GM12878 (cell line): ENCODE measurements around the gene RPS6KA3. TPM values are rescaled to one million over a fixed set of nuclear protein-coding genes. Genes with fewer than 3 reads are reported as not detected.

ENCODE experiments used
- ATAC-seq: fragments of 200-7000 bp; cut with Tn5 transposase; 3 replicates; pipeline ENCODE4 v1.9.1; 2020; ENCODE audit warnings: mild to moderate bottlenecking, moderate library complexity
- BruUV-seq: library from RNA; stranded (reverse); fragments of 400-500 nt; replicated peaks from 2 replicates; lab custom pipeline; 2021; lab: Mats Ljungman, UMichigan
- CTCF ChIA-PET: fragments of 300-600 bp; sonication (Branson Sonifier 250); formaldehyde crosslinking; extraction: SDS; loops from one replicate; lab custom pipeline; 2021; ENCODE audit warnings: inconsistent platforms; lab: Yijun Ruan, JAX
- POLR2A ChIA-PET: fragments of 350-600 bp; formaldehyde crosslinking; extraction: SDS; loops from one replicate; lab custom pipeline; 2021; ENCODE audit warnings: inconsistent platforms; lab: Charles Lee
- RAD21 ChIA-PET: fragments of 300-600 bp; sonication (Branson Sonifier 250); formaldehyde crosslinking; loops from one replicate; lab custom pipeline; 2023; ENCODE audit warnings: antibody characterized with exemption; ENCODE audit not compliant: unreplicated experiment; lab: Charles Lee
- SMC1A ChIA-PET: fragments of 300-600 bp; sonication (Branson Sonifier 250); formaldehyde crosslinking; loops from one replicate; lab custom pipeline; 2023; ENCODE audit not compliant: unreplicated experiment, uncharacterized antibody; lab: Charles Lee
- DNase-seq: peaks from one replicate; pipeline ENCODE4 v3.0.0-alpha.2; 2011; ENCODE audit warnings: low read depth, low spot score
- FAIRE-seq: peaks from 3 replicates; lab custom pipeline; 2011; peaks lifted over from hg19 to GRCh38; lab: Jason Lieb, UNC
- H2AFZ ChIP-seq: 2 replicates; pipeline ENCODE4 v1.6.0; 2011; ENCODE audit warnings: low read depth, low read length, control low read depth; ENCODE audit not compliant: control insufficient read depth
- H3K27ac ChIP-seq: 2 replicates; pipeline ENCODE4 v1.5.1; 2011; ENCODE audit warnings: control low read depth; ENCODE audit not compliant: control insufficient read depth, insufficient read depth
- H3K27me3 ChIP-seq, 2 experiments: replicated peaks in 1 of 2; 2 replicates each; pipeline versions ENCODE4 v1.6.0 to v1.6.1; 2011; ENCODE audit warnings: low read length in 1 of 2; ENCODE audit not compliant: control insufficient read depth in 2 of 2, insufficient read depth in 2 of 2
- H3K36me3 ChIP-seq, 2 experiments: 2 replicates each; pipeline ENCODE4 v1.5.1; 2011; ENCODE audit warnings: low read length in 1 of 2; ENCODE audit not compliant: control insufficient read depth in 2 of 2, insufficient read depth in 2 of 2
- H3K4me1 ChIP-seq: 2 replicates; pipeline ENCODE4 v1.6.1; 2011; ENCODE audit warnings: mild to moderate bottlenecking, low read length, moderate library complexity, mixed read lengths; ENCODE audit not compliant: control insufficient read depth, insufficient read depth
- H3K4me2 ChIP-seq: 2 replicates; pipeline ENCODE4 v1.6.0; 2011; ENCODE audit warnings: control low read depth; ENCODE audit not compliant: control insufficient read depth, insufficient read depth
- H3K4me3 ChIP-seq: fragments of 200-600 bp; sonication (generic); 2 replicates; pipeline ENCODE4 v1.5.1; 2016
- H3K79me2 ChIP-seq: 2 replicates; pipeline ENCODE4 v1.6.0; 2011; ENCODE audit warnings: low read length; ENCODE audit not compliant: control insufficient read depth, insufficient read depth
- H3K9ac ChIP-seq: 2 replicates; pipeline ENCODE4 v1.8.0; 2011; ENCODE audit warnings: low read length, control low read depth, mixed read lengths; ENCODE audit not compliant: control insufficient read depth, insufficient read depth
- H3K9me3 ChIP-seq: replicated peaks from 3 replicates; pipeline ENCODE4 v1.5.1; 2011; ENCODE audit warnings: mild to moderate bottlenecking, low read length; ENCODE audit not compliant: control insufficient read depth, insufficient read depth
- H4K20me1 ChIP-seq: 2 replicates; pipeline ENCODE4 v1.6.0; 2011; ENCODE audit not compliant: control insufficient read depth, insufficient read depth
- EED ChIP-seq: sonication (generic); IDR thresholded peaks from 2 replicates; pipeline ENCODE4 v1.6.1; 2016; ENCODE audit warnings: antibody characterized with exemption, low read depth
- MEF2B ChIP-seq: fragments of 450-650 bp; IDR thresholded peaks from 2 replicates; pipeline ENCODE4 v1.6.1; 2018; ENCODE audit warnings: mild to moderate bottlenecking, moderate library complexity; ENCODE audit not compliant: partially characterized antibody, poor library complexity, severe bottlenecking
- MTA3 ChIP-seq: IDR thresholded peaks from 2 replicates; pipeline ENCODE4 v1.6.1; 2012; ENCODE audit warnings: low read length, inconsistent platforms, borderline replicate concordance
- NR2C2 ChIP-seq: IDR thresholded peaks from 2 replicates; pipeline ENCODE4 v1.6.1; 2011; ENCODE audit warnings: borderline replicate concordance, low read depth; ENCODE audit not compliant: control insufficient read depth, insufficient read length
- NRF1 ChIP-seq: conservative IDR thresholded peaks from 2 replicates; pipeline ENCODE4 v1.6.1; 2011; ENCODE audit warnings: mild to moderate bottlenecking, low read depth, low read length, improper control_type of control experiment
- POLR2AphosphoS5 ChIP-seq: IDR thresholded peaks from 2 replicates; pipeline ENCODE4 v1.6.1; 2011; ENCODE audit warnings: mild to moderate bottlenecking, low read length, inconsistent platforms
- RBBP5 ChIP-seq: fragments of 200-600 bp; sonication (generic); conservative IDR thresholded peaks from 2 replicates; pipeline ENCODE4 v1.6.1; 2016
- RUNX3 ChIP-seq: IDR thresholded peaks from 2 replicates; pipeline ENCODE4 v1.6.1; 2012; ENCODE audit warnings: low read length, inconsistent platforms
- SMAD1 ChIP-seq: fragments of 450-650 bp; IDR thresholded peaks from 2 replicates; pipeline ENCODE4 v1.6.1; 2018; ENCODE audit warnings: mild to moderate bottlenecking, low read depth; ENCODE audit not compliant: partially characterized antibody
- ZNF217 ChIP-seq: fragments of 450-650 bp; IDR thresholded peaks from 2 replicates; pipeline ENCODE4 v1.6.1; 2017; ENCODE audit warnings: antibody characterized with exemption, mild to moderate bottlenecking
- ZNF274 ChIP-seq: IDR thresholded peaks from one replicate; pipeline ENCODE4 v1.8.0; 2011; ENCODE audit not compliant: insufficient read length, insufficient read depth
- ZNF622 ChIP-seq: fragments of 450-650 bp; IDR thresholded peaks from 2 replicates; pipeline ENCODE4 v1.6.1; 2017; ENCODE audit warnings: mild to moderate bottlenecking, inconsistent platforms
- WGBS: methylation state at CpG from one replicate; pipeline ENCODE4 v1.1.6; 2016; ENCODE audit warnings: low lambda C conversion rate; ENCODE audit not compliant: insufficient replicate concordance, insufficient coverage; ENCODE audit errors: missing lambda C conversion rate; 5-methylcytosine and 5-hydroxymethylcytosine counted together
- in situ Hi-C: fragments of 300-500 bp; cut with MboI; formaldehyde crosslinking; loops from 9 replicates; pipeline ENCODE4 v1.14.3; 2018; ENCODE audit warnings: mixed read lengths
- intact Hi-C: fragments of 100-400 bp; cut with micrococcal nuclease; formaldehyde crosslinking; loops from one replicate; pipeline ENCODE4 v1.14.2; 2022; ENCODE audit not compliant: unreplicated experiment
- polyA plus RNA-seq, 11 experiments: library from polyadenylated mRNA; depleted of rRNA in 4 of 11; unstranded in 6 of 11; stranded (reverse) in 5 of 11; fragments of >200 nt; fragmentation: Nextera tagmentation in 4 of 11; fragmentation: Illumina TruSeq in 1 of 11; extraction: Ambion mirVana in 4 of 11; extraction: Trizol in 1 of 11; gene quantifications; 1 replicate in 1 of 11; 2 replicates in 10 of 11; pipeline versions ENCODE4 v1.2.1 to v1.2.3, GENCODE V29; 2011 to 2016; ENCODE audit warnings: inconsistent platforms in 2 of 11, missing spikeins in 2 of 11, low read depth in 1 of 11
- total RNA-seq, 4 experiments: library from RNA; depleted of rRNA in 3 of 4; stranded (reverse); fragments of >200 nt in 3 of 4; fragmentation: Illumina TruSeq in 1 of 4; extraction: Trizol in 1 of 4; gene quantifications; 2 replicates each; pipeline versions ENCODE4 v1.2.1 to v1.2.3, GENCODE V29; 2013 to 2021
- TF ChIP-seq, protein P1 (sequence below): IDR thresholded peaks from 2 replicates; pipeline ENCODE4 v1.6.1; 2011; ENCODE audit warnings: mild to moderate bottlenecking, low read depth, low read length, moderate library complexity; ENCODE audit not compliant: insufficient replicate concordance
- TF ChIP-seq, protein P2 (sequence below): IDR thresholded peaks from 2 replicates; pipeline ENCODE4 v1.6.1; 2012; ENCODE audit warnings: low read depth, low read length, improper control_type of control experiment
- TF ChIP-seq, protein P3 (sequence below): fragments of 450-650 bp; IDR thresholded peaks from 2 replicates; pipeline ENCODE4 v1.6.1; 2017; ENCODE audit warnings: antibody characterized with exemption, mild to moderate bottlenecking, moderate library complexity
- TF ChIP-seq, protein P4 (sequence below): fragments of 450-650 bp; IDR thresholded peaks from 2 replicates; pipeline ENCODE4 v1.6.1; 2017; ENCODE audit warnings: mild to moderate bottlenecking

RPS6KA3 gene
- total and polyA plus RNA-seq, 10 of the 15 experiments (the other 5 are each of a cell fraction or from before 2014, with no cell fraction given): 2.8 to 35.6 (median 15.8) TPM

DNA sequence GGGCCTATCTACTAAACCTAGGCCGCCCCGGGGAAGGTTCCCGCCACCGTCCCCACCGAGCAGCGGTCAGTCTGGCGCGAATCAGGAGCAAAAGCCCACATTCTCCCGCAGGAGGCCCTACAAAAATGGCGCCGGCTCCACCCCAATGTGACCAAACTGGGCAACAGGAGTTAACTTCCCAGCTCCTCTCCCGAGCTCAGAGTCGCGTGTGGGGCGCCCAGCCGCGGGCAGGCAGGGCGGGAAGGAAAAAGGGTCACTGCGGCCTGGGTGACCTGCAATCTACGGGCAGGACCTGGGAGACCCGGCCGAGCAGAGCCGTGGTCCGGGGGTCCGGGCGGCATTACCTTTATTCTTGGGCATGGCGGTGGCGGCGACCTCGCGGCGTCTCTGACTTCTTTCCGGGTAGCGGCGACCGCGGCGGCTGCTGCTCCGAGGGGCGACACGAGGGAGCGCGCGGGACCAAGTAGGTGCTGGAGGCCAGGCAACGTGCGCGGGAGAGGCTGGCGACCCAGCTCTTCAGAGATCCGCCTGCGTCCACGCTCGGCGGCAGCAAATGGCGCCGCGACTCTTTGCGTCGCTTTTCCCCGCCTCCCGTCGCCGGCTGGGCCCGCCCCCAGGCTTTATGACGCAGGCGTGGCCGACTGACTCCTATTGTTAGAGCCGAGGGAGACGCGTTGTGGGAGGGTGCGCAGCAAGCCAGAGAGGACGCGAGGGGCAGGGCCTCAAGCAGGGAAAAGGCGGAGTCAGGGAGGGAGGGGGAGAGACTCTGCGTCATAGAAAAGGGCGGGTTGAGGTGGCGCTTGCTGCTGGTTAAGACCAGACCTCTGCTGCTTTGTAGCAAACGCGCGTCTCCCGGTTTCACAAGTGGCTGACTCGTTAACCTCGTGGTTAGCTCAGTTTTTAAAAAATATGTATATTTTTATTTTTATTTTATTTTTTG is 125.2 kb downstream of the RPS6KA3 start, which contains the start of gene EIF1AX:
Gene EIF1AX, minus strand, starts transcription at position 558 of the 940 bp plus-strand sequence. Its CDS starts 198 bp downstream, at position 360.
- peak within 1 kb of the TSS; percentile 75 for H2AFZ ChIP-seq
- SMC1A ChIA-PET: interaction anchor here (0.6 to 1.3 kb wide), 3 partner anchors 8 to 236 kb away, joined by 3 to 4 read pairs (median 3); no protein-coding TSS in a partner anchor
- H3K79me2 ChIP-seq: peaks cover 36% of the 10 kb centered on the region
- peak within 1 kb of the TSS; percentile 87 for H3K4me2 ChIP-seq
- no peaks in the 10 kb centered on the region for H3K27me3 ChIP-seq
- no peaks in the 10 kb centered on the region for H4K20me1 ChIP-seq
- POLR2A ChIA-PET: interaction anchor here (0.5 to 1.9 kb wide), 2 partner anchors 11 to 796 kb away, joined by 4 to 5 read pairs; no protein-coding TSS in a partner anchor
- CTCF ChIA-PET: interaction anchor here (1.0 to 1.4 kb wide), 2 partner anchors 9 to 11 kb away, joined by 3 read pairs; no protein-coding TSS in a partner anchor
- H3K4me1 ChIP-seq: peaks cover 8% of the 10 kb centered on the region; the same call in 1 of the 2 replicates
- no TSS peak for BruUV-seq
- ATAC-seq: peak; percentile 97
- peak within 1 kb of the TSS; percentile 93 for H3K9ac ChIP-seq
- RAD21 ChIA-PET: interaction anchor here (1.2 kb wide), 1 partner anchor 9 kb away, joined by 4 read pairs; no protein-coding TSS in a partner anchor
- WGBS: 1% methylated on average over 81 of the region's 82 CpGs
- peak within 1 kb of the TSS; percentile 97 for H3K4me3 ChIP-seq
- peak; percentile 97 for DNase-seq
- H3K27ac ChIP-seq: peak within 1 kb of the TSS; percentile 82
- peak; percentile 95 for FAIRE-seq
- H3K9me3 ChIP-seq: no peaks in the 10 kb centered on the region
- H3K36me3 ChIP-seq: peaks cover 0 to 2% of the 10 kb centered on the region in 2 experiments; a peak in 1 of 4 replicates
- intact Hi-C loops: no loop called here
- in situ Hi-C loops: no loop called here
- TF ChIP-seq NR2C2 (no peak), RUNX3 (peak; percentile 18; the same call in 1 of the 2 replicates), POLR2AphosphoS5 (peak; percentile 84), NRF1 (peak; percentile 80), EED (0 out of 2 replicates have a peak, but pooled peaks have one; percentile 21), MTA3 (no peak), RBBP5 (no peak), ZNF217 (no peak), MEF2B (no peak), ZNF622 (no peak), ZNF274 (no peak), SMAD1 (no peak)
- TF ChIP-seq, protein P1, sequence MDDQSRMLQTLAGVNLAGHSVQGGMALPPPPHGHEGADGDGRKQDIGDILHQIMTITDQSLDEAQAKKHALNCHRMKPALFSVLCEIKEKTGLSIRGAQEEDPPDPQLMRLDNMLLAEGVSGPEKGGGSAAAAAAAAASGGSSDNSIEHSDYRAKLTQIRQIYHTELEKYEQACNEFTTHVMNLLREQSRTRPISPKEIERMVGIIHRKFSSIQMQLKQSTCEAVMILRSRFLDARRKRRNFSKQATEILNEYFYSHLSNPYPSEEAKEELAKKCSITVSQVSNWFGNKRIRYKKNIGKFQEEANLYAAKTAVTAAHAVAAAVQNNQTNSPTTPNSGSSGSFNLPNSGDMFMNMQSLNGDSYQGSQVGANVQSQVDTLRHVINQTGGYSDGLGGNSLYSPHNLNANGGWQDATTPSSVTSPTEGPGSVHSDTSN: peak; percentile 0
- TF ChIP-seq, protein P2, sequence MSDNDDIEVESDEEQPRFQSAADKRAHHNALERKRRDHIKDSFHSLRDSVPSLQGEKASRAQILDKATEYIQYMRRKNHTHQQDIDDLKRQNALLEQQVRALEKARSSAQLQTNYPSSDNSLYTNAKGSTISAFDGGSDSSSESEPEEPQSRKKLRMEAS: no peak; the same call in 1 of the 2 replicates
- TF ChIP-seq, protein P3, sequence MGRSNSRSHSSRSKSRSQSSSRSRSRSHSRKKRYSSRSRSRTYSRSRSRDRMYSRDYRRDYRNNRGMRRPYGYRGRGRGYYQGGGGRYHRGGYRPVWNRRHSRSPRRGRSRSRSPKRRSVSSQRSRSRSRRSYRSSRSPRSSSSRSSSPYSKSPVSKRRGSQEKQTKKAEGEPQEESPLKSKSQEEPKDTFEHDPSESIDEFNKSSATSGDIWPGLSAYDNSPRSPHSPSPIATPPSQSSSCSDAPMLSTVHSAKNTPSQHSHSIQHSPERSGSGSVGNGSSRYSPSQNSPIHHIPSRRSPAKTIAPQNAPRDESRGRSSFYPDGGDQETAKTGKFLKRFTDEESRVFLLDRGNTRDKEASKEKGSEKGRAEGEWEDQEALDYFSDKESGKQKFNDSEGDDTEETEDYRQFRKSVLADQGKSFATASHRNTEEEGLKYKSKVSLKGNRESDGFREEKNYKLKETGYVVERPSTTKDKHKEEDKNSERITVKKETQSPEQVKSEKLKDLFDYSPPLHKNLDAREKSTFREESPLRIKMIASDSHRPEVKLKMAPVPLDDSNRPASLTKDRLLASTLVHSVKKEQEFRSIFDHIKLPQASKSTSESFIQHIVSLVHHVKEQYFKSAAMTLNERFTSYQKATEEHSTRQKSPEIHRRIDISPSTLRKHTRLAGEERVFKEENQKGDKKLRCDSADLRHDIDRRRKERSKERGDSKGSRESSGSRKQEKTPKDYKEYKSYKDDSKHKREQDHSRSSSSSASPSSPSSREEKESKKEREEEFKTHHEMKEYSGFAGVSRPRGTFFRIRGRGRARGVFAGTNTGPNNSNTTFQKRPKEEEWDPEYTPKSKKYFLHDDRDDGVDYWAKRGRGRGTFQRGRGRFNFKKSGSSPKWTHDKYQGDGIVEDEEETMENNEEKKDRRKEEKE: no peak
- TF ChIP-seq, protein P4, sequence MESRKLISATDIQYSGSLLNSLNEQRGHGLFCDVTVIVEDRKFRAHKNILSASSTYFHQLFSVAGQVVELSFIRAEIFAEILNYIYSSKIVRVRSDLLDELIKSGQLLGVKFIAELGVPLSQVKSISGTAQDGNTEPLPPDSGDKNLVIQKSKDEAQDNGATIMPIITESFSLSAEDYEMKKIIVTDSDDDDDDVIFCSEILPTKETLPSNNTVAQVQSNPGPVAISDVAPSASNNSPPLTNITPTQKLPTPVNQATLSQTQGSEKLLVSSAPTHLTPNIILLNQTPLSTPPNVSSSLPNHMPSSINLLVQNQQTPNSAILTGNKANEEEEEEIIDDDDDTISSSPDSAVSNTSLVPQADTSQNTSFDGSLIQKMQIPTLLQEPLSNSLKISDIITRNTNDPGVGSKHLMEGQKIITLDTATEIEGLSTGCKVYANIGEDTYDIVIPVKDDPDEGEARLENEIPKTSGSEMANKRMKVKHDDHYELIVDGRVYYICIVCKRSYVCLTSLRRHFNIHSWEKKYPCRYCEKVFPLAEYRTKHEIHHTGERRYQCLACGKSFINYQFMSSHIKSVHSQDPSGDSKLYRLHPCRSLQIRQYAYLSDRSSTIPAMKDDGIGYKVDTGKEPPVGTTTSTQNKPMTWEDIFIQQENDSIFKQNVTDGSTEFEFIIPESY: no peak
